ENCODE results near the gene GALNT10.

GALNT10 gene

DNA sequence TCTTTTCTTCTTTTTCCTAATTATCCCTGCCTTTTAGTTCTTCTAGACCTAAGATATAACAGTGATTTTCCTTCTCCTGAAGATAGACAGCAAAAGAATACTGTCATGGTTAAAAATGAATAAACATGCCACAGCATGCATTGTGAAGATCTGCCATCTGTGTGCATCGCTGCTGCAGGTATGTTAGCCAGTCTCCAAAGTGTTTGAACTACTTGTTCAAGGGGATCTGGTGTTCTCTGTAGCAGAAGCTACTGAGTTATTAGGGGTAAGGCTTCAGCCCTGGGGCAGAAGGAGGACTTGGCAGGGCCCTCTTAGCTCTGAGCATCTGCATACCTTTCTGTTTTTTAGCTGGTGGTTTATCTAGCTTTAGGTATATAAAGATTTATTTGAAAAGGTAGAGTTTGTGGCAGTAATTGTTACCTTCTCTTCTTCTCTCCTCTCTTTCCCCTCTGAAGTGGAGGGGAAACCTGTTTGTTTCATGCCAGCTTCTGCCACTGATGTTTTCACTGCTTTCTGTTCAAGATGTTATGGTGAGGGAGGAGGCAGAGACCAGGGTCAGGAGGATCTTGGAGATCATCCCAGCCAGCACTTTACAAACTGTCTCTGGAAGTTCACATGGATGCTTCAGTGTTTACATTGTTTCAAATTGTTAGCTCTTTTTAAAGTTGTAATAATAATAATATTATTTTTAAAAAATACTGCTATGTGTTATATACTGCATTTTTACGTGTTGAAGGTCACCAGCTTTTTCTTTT is 25.2 kb downstream of the GALNT10 start:
- no peak for DNase-seq (ENCODE audit: low read depth, low spot score)
- Histone ChIP-seq H3K4me3 (no peak overlapping the region), H3K27ac (no peak overlapping the region), H3K36me3 (ENCODE audit: insufficient read depth, low read length) (no peaks in the 10 kb centered on the region), H3K9me3 (ENCODE audit: low read depth, low read length) (no peaks in the 10 kb centered on the region), H3K9ac (ENCODE audit: insufficient read length) (no peak overlapping the region)
- TF ChIP-seq POLR2AphosphoS5 (IDR thresholded peaks at IDR 0.05; ENCODE audit: borderline replicate concordance, low read depth, low read length) (no peak), FOXP2 (optimal IDR thresholded peaks at IDR 0.05; ENCODE audit: control extremely low read depth, extremely low read length, insufficient read depth) (no peak), EZH2 (IDR thresholded peaks at IDR 0.05) (no peak)

DNA sequence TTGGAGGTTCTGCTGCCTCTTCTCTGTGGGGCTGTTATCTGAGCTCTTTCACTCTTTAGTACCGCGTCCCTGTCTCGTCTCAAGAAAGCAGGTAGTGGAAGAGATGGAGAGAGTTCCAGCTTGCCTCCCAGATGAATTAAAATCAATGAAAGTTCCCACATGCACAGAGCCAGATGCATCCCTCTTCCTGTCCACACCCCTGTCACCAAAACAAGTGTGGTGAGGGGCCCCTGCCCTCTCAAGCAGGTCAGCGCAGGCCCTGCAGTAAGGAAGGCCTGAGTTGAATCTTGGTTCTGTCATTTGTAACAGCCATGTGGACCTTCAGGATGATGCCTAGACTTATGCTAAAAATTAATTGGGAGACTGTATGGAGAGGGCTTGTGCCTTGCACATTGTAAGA is 26.9 kb downstream of the GALNT10 start:
- TF ChIP-seq POLR2AphosphoS5 (IDR thresholded peaks at IDR 0.05; ENCODE audit: borderline replicate concordance, low read depth, low read length) (no peak), EZH2 (IDR thresholded peaks at IDR 0.05) (no peak), FOXP2 (optimal IDR thresholded peaks at IDR 0.05; ENCODE audit: control extremely low read depth, extremely low read length, insufficient read depth) (no peak)
- H3K27ac ChIP-seq, result no peak overlapping the region
- no peaks in the 10 kb centered on the region; the same call in 1 of the 2 replicates for H3K36me3 ChIP-seq (ENCODE audit: insufficient read depth, low read length)
- DNase-seq (ENCODE audit: low read depth, low spot score), result no peak
- H3K9me3 ChIP-seq (ENCODE audit: low read depth, low read length), result no peaks in the 10 kb centered on the region
- no peak overlapping the region for H3K4me3 ChIP-seq
- H3K9ac ChIP-seq (ENCODE audit: insufficient read length), result no peak overlapping the region

- no peak overlapping the region for H3K9ac ChIP-seq (ENCODE audit: insufficient read length)
- no peaks in the 10 kb centered on the region for H3K9me3 ChIP-seq (ENCODE audit: low read depth, low read length)
- no peak for TF ChIP-seq EZH2 (IDR thresholded peaks at IDR 0.05)
- no peak for TF ChIP-seq POLR2AphosphoS5 (IDR thresholded peaks at IDR 0.05; ENCODE audit: borderline replicate concordance, low read depth, low read length)
- no peak for TF ChIP-seq FOXP2 (optimal IDR thresholded peaks at IDR 0.05; ENCODE audit: control extremely low read depth, extremely low read length, insufficient read depth)
- H3K27ac ChIP-seq, result no peak overlapping the region
- H3K4me3 ChIP-seq, result no peak overlapping the region
- no peak for DNase-seq (ENCODE audit: low read depth, low spot score)
- H3K36me3 ChIP-seq (ENCODE audit: insufficient read depth, low read length), result no peaks in the 10 kb centered on the region; the same call in 1 of the 2 replicates
These were observed 28.3 kb downstream of the GALNT10 start for GRCh38 chr5:154218786-154219185.

DNA sequence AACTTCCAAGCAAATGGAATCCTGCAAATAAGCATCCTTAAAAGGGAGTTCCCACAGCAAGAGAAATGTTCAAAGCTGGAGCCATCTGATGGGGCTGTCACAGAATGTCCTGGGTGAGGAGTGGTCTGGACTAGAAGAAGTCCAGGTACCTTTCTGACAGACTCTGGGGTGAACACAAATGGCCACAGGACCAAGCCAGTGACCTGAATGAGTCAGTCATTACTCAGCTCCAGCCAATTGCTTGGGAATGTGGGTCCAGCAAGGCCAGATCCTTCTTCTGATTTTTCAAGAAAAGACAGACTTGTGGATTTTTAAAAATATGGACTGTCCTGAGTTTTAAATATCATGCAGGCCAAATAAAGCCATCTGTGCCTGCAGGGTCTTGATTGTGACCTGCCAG is 30.1 kb downstream of the GALNT10 start:
- no peak for DNase-seq (ENCODE audit: low read depth, low spot score)
- Histone ChIP-seq H3K4me3 (peak overlapping the region; percentile 25; the same call in 1 of the 2 replicates), H3K36me3 (ENCODE audit: insufficient read depth, low read length) (no peaks in the 10 kb centered on the region; the same call in 1 of the 2 replicates), H3K27ac (peak overlapping the region; percentile 98), H3K9me3 (ENCODE audit: low read depth, low read length) (no peaks in the 10 kb centered on the region), H3K9ac (ENCODE audit: insufficient read length) (peak overlapping the region; percentile 5)
- TF ChIP-seq EZH2 (IDR thresholded peaks at IDR 0.05) (no peak), FOXP2 (optimal IDR thresholded peaks at IDR 0.05; ENCODE audit: control extremely low read depth, extremely low read length, insufficient read depth) (no peak), POLR2AphosphoS5 (IDR thresholded peaks at IDR 0.05; ENCODE audit: borderline replicate concordance, low read depth, low read length) (no peak)

GRCh38 chr5:154221371-154221896 is 30.9 kb downstream of the GALNT10 start:
- peak overlapping the region; percentile 50 for H3K4me3 ChIP-seq
- no peaks in the 10 kb centered on the region; the same call in 1 of the 2 replicates for H3K36me3 ChIP-seq (ENCODE audit: insufficient read depth, low read length)
- TF ChIP-seq POLR2AphosphoS5 (IDR thresholded peaks at IDR 0.05; ENCODE audit: borderline replicate concordance, low read depth, low read length) (peak; percentile 52; the same call in 1 of the 2 replicates), FOXP2 (optimal IDR thresholded peaks at IDR 0.05; ENCODE audit: control extremely low read depth, extremely low read length, insufficient read depth) (no peak)
- peaks cover 1% of the 10 kb centered on the region; the same call in 1 of the 2 replicates for H3K9me3 ChIP-seq (ENCODE audit: low read depth, low read length)
- H3K27ac ChIP-seq, result peak overlapping the region; percentile 98
- H3K9ac ChIP-seq (ENCODE audit: insufficient read length), result peak overlapping the region; percentile 64
- peak; percentile 79 for DNase-seq (ENCODE audit: low read depth, low spot score)

- DNase-seq (ENCODE audit: low read depth, low spot score), result no peak
- TF ChIP-seq EZH2 (IDR thresholded peaks at IDR 0.05) (no peak), FOXP2 (optimal IDR thresholded peaks at IDR 0.05; ENCODE audit: control extremely low read depth, extremely low read length, insufficient read depth) (no peak), POLR2AphosphoS5 (IDR thresholded peaks at IDR 0.05; ENCODE audit: borderline replicate concordance, low read depth, low read length) (no peak)
- H3K9ac ChIP-seq (ENCODE audit: insufficient read length), result peak overlapping the region; percentile 64
- no peaks in the 10 kb centered on the region; the same call in 1 of the 2 replicates for H3K36me3 ChIP-seq (ENCODE audit: insufficient read depth, low read length)
- peaks cover 9% of the 10 kb centered on the region; the same call in 1 of the 2 replicates for H3K9me3 ChIP-seq (ENCODE audit: low read depth, low read length)
- H3K27ac ChIP-seq, result peak overlapping the region; percentile 98
- no peak overlapping the region; the same call in 1 of the 2 replicates for H3K4me3 ChIP-seq
These were observed 31.9 kb downstream of the GALNT10 start for GRCh38 chr5:154222414-154222813.

DNA sequence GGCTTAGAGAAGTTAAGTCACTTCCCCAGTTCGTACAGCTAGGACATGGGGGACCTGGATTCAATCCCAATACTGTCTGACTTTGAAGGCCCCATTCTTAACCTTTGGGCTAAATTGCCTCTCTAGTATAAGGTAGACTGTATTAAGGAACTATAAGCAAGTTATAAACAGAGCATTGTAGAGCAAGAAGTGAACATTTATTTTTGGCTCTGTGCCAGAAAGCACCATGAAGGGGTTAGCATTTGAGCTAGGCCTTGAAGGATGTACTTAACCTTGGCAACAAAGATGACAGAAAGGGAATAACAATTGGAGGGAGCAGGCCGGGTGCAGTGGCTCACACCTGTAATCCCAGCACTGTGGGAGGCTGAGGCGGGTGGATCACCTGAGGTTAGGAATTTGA is 32.8 kb downstream of the GALNT10 start:
- TF ChIP-seq POLR2AphosphoS5 (IDR thresholded peaks at IDR 0.05; ENCODE audit: borderline replicate concordance, low read depth, low read length) (no peak), EZH2 (IDR thresholded peaks at IDR 0.05) (no peak), FOXP2 (optimal IDR thresholded peaks at IDR 0.05; ENCODE audit: control extremely low read depth, extremely low read length, insufficient read depth) (no peak)
- Histone ChIP-seq H3K9ac (ENCODE audit: insufficient read length) (no peak overlapping the region), H3K9me3 (ENCODE audit: low read depth, low read length) (peaks cover 9% of the 10 kb centered on the region; the same call in 1 of the 2 replicates), H3K4me3 (no peak overlapping the region), H3K36me3 (ENCODE audit: insufficient read depth, low read length) (no peaks in the 10 kb centered on the region; the same call in 1 of the 2 replicates), H3K27ac (no peak overlapping the region)
- DNase-seq (ENCODE audit: low read depth, low spot score), result no peak

DNA sequence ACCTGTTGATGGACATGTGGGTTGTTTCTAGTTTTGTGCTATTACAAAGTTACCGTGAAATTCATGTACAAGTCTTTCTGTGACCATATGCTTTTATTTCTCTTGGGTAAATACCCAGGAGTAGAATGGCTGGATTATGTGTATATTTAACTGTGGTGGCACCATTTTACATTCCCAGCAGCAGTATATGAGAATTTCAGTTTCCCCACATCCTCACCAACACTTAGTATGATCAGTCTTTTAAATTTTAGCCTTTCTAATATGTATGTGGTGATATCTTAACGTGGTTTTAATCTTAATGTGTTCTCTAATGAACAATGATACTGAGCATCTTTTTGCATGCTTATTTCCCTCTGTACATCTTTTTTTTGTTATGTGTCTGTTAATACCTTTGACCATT is 36.6 kb downstream of the GALNT10 start:
- no peaks in the 10 kb centered on the region; the same call in 1 of the 2 replicates for H3K36me3 ChIP-seq (ENCODE audit: insufficient read depth, low read length)
- peaks cover 9% of the 10 kb centered on the region; the same call in 1 of the 2 replicates for H3K9me3 ChIP-seq (ENCODE audit: low read depth, low read length)
- no peak overlapping the region for H3K27ac ChIP-seq
- H3K4me3 ChIP-seq, result no peak overlapping the region
- TF ChIP-seq POLR2AphosphoS5 (IDR thresholded peaks at IDR 0.05; ENCODE audit: borderline replicate concordance, low read depth, low read length) (no peak), EZH2 (IDR thresholded peaks at IDR 0.05) (no peak), FOXP2 (optimal IDR thresholded peaks at IDR 0.05; ENCODE audit: control extremely low read depth, extremely low read length, insufficient read depth) (no peak)
- DNase-seq (ENCODE audit: low read depth, low spot score), result no peak
- H3K9ac ChIP-seq (ENCODE audit: insufficient read length), result no peak overlapping the region

Data from SK-N-MC (cell line).